ENCODE data around the gene AFF2.

DNA sequence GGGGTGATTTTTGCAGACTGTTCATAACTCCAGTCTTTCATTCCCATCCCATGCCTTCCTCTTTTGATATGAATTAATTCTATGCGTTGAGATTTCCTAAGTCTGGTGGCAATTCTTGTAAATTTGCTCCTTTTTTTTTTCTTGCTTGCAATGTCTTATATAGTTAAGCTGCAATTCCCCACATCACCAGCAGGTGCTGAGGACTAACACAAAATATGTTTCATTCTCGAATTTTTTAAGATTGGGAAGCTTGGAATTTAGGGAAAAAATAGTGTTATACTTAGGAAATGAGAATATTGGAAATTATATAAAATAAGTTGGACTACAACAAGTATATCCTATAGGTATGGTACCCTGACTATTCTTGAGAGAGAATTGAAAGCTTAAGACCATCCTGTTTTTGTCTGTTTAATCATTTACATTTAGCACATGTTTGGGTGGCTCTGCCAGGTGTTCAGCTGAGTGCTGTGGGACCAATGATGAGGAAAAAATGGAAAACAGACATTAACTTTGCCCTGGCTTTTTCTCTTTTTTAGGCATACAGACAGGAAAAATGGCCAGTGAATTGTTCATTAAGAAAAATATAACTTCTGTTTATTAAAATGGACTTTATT, 30.2 kb downstream of the AFF2 start:
- TF ChIP-seq ZFP30 (CRISPR knock-in tag; IDR thresholded peaks at IDR 0.05) (no peak), ZNF565 (CRISPR knock-in tag; conservative IDR thresholded peaks at IDR 0.05; ENCODE audit: low read depth) (no peak), TOX (CRISPR knock-in tag; IDR thresholded peaks at IDR 0.05; ENCODE audit: borderline replicate concordance) (no peak), CREB5 (CRISPR knock-in tag; IDR thresholded peaks at IDR 0.05; ENCODE audit: low read depth) (no peak), RARB (CRISPR knock-in tag; IDR thresholded peaks at IDR 0.05) (no peak), BACH2 (CRISPR knock-in tag; IDR thresholded peaks at IDR 0.05; ENCODE audit: borderline replicate concordance) (no peak), ARNTL (CRISPR knock-in tag; IDR thresholded peaks at IDR 0.05; ENCODE audit: borderline replicate concordance, low read depth) (no peak), OSR1 (CRISPR knock-in tag; IDR thresholded peaks at IDR 0.05) (no peak), ESRRG (CRISPR knock-in tag; IDR thresholded peaks at IDR 0.05) (no peak), ZFP3 (CRISPR knock-in tag; IDR thresholded peaks at IDR 0.05) (no peak), PATZ1 (CRISPR knock-in tag; IDR thresholded peaks at IDR 0.05; ENCODE audit: borderline replicate concordance) (no peak)
- TF ChIP-seq, protein P1, sequence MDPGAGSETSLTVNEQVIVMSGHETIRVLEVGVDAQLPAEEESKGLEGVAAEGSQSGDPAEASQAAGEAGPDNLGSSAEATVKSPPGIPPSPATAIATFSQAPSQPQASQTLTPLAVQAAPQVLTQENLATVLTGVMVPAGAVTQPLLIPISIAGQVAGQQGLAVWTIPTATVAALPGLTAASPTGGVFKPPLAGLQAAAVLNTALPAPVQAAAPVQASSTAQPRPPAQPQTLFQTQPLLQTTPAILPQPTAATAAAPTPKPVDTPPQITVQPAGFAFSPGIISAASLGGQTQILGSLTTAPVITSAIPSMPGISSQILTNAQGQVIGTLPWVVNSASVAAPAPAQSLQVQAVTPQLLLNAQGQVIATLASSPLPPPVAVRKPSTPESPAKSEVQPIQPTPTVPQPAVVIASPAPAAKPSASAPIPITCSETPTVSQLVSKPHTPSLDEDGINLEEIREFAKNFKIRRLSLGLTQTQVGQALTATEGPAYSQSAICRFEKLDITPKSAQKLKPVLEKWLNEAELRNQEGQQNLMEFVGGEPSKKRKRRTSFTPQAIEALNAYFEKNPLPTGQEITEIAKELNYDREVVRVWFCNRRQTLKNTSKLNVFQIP (CRISPR knock-in tag; IDR thresholded peaks at IDR 0.05; ENCODE audit: borderline replicate concordance, low read depth) = no peak
